Endothelial cell (in vitro differentiated cells): ENCODE results near the gene C5orf46. TPM values are rescaled to one million over a fixed set of nuclear protein-coding genes. Genes with fewer than 3 reads are reported as not detected.
"Not testable (repeated sequence)": the region's sequence is repeated elsewhere in the genome, so short reads cannot be mapped to it uniquely, and the experiment has no call there.

Source experiments
- DNase-seq: peaks from one replicate; pipeline ENCODE4 v3.0.0; 2021; ENCODE audit warnings: low spot score
- H3K27ac Mint-ChIP-seq: one replicate; pipeline ENCODE4 v1.8.0; 2021; ENCODE audit warnings: mixed read lengths, inconsistent platforms; ENCODE audit not compliant: unreplicated experiment
- H3K27me3 Mint-ChIP-seq: one replicate; pipeline ENCODE4 v1.8.0; 2021; ENCODE audit warnings: mild to moderate bottlenecking, moderate library complexity, mixed read lengths, inconsistent platforms; ENCODE audit not compliant: unreplicated experiment
- H3K36me3 Mint-ChIP-seq: one replicate; pipeline ENCODE4 v1.8.0; 2021; ENCODE audit warnings: mild to moderate bottlenecking, low read depth, mixed read lengths, inconsistent platforms; ENCODE audit not compliant: unreplicated experiment
- H3K4me1 Mint-ChIP-seq: one replicate; pipeline ENCODE4 v1.8.0; 2021; ENCODE audit warnings: mild to moderate bottlenecking, mixed read lengths, inconsistent platforms; ENCODE audit not compliant: unreplicated experiment
- H3K4me3 Mint-ChIP-seq: one replicate; pipeline ENCODE4 v1.8.0; 2021; ENCODE audit warnings: mild to moderate bottlenecking, mixed read lengths, inconsistent platforms; ENCODE audit not compliant: unreplicated experiment
- H3K9me3 Mint-ChIP-seq: one replicate; pipeline ENCODE4 v1.8.0; 2021; ENCODE audit warnings: mixed read lengths, inconsistent platforms; ENCODE audit not compliant: unreplicated experiment
- CTCF ChIP-seq: fragments of 200-600 bp; sonication (generic); IDR thresholded peaks from one replicate; pipeline ENCODE4 v1.5.0; 2021; ENCODE audit warnings: antibody characterized with exemption; ENCODE audit not compliant: unreplicated experiment
- total RNA-seq: library from RNA; stranded (reverse); fragmentation: NEBNext Ultra II Directional; extraction: Animal tissue kit (Norgen Biotek cat#: 25700); gene quantifications from one replicate; pipeline ENCODE4 v1.2.1, GENCODE V29; 2021; ENCODE audit not compliant: unreplicated experiment

C5orf46 gene
- total RNA-seq, 1 donor from 2014 or later, result not detected

GRCh38 chr5:147869892-147870291 lies 36.4 kb downstream of the C5orf46 start:
- Mint-ChIP-seq H3K4me1 (peaks cover 28% of the 10 kb centered on the region), H3K27me3 (peaks cover 19% of the 10 kb centered on the region)
- DNase-seq, H3K4me3 Mint-ChIP-seq, H3K36me3 Mint-ChIP-seq, H3K27ac Mint-ChIP-seq, H3K9me3 Mint-ChIP-seq: not testable (repeated sequence)

- H3K27ac Mint-ChIP-seq, result no peak overlapping the region
- H3K9me3 Mint-ChIP-seq, result no peaks in the 10 kb centered on the region
- peaks cover 27% of the 10 kb centered on the region for H3K4me1 Mint-ChIP-seq
- H3K4me3 Mint-ChIP-seq, result no peak overlapping the region
- no peak for DNase-seq
- H3K36me3 Mint-ChIP-seq, result no peaks in the 10 kb centered on the region
- TF ChIP-seq CTCF, result no peak
- peaks cover 16% of the 10 kb centered on the region for H3K27me3 Mint-ChIP-seq
These were observed 37.2 kb downstream of the C5orf46 start for GRCh38 chr5:147869112-147869511.

- no peak for DNase-seq
- H3K4me1 Mint-ChIP-seq, result peaks cover 4% of the 10 kb centered on the region
- H3K36me3 Mint-ChIP-seq, result no peaks in the 10 kb centered on the region
- TF ChIP-seq CTCF, result no peak
- H3K27me3 Mint-ChIP-seq, result peaks cover 3% of the 10 kb centered on the region
- no peaks in the 10 kb centered on the region for H3K9me3 Mint-ChIP-seq
- no peak overlapping the region for H3K27ac Mint-ChIP-seq
- H3K4me3 Mint-ChIP-seq, result no peak overlapping the region
These were observed 42.7 kb downstream of the C5orf46 start for GRCh38 chr5:147863454-147864158.

GRCh38 chr5:147860641-147861025 lies 45.7 kb downstream of the C5orf46 start:
- H3K36me3 Mint-ChIP-seq, result no peaks in the 10 kb centered on the region
- no peak overlapping the region for H3K27ac Mint-ChIP-seq
- no peaks in the 10 kb centered on the region for H3K9me3 Mint-ChIP-seq
- TF ChIP-seq CTCF, result no peak
- H3K4me1 Mint-ChIP-seq, result no peaks in the 10 kb centered on the region
- no peak overlapping the region for H3K4me3 Mint-ChIP-seq
- DNase-seq, result no peak
- no peaks in the 10 kb centered on the region for H3K27me3 Mint-ChIP-seq

- no peak for TF ChIP-seq CTCF
- no peak for DNase-seq
- no peak overlapping the region for H3K27ac Mint-ChIP-seq
- no peaks in the 10 kb centered on the region for H3K36me3 Mint-ChIP-seq
- no peaks in the 10 kb centered on the region for H3K9me3 Mint-ChIP-seq
- no peaks in the 10 kb centered on the region for H3K27me3 Mint-ChIP-seq
- H3K4me1 Mint-ChIP-seq, result no peaks in the 10 kb centered on the region
- no peak overlapping the region for H3K4me3 Mint-ChIP-seq
These were observed 46.2 kb downstream of the C5orf46 start for GRCh38 chr5:147859962-147860640.
